ENCODE data around the gene ZMYND8.

The ZMYND8 gene

GRCh38 chr20:47222468-47223119, 133.9 kb downstream of the ZMYND8 start:
- Histone ChIP-seq H3K27me3 (ENCODE audit: low read depth, low read length) (no peaks in the 10 kb centered on the region), H3K36me3 (ENCODE audit: control insufficient read depth in 1 of 2, insufficient read depth in 2 of 2, low read length in 2 of 2) (peaks cover 32 to 75% of the 10 kb centered on the region in 2 donors)

DNA sequence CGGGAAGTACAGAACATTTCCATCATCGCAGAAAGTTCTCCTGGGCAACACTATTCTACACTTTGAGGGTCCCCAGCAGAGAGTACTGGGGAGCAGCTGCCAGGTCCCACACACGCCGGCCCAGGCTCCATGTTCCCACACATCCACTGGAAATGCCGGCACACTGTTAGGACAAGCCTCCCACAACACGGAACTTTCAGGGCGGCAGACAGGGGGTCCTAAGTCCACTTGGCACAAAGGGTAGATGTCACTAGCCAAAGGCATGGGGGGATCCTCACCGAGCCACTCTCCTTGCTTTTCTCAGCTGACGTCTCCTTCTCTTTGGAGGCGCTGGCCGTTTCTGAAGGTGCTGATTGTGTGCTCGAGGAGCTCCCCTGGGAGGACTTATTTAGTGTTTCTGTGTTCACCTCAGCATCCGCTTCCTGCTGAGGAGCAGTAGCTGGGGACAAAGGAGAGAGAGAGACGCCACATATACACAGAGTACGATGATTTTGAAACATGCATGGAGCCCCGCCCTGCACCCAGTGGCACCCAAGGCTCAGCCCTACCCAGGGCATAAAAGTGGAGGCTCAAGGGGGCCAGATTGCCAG, 135.4 kb downstream of the ZMYND8 start:
- H3K27ac ChIP-seq (ENCODE audit: low read length), result no peak overlapping the region
- peaks cover 31 to 67% of the 10 kb centered on the region in 2 donors for H3K36me3 ChIP-seq (ENCODE audit: control insufficient read depth in 1 of 2, insufficient read depth in 2 of 2, low read length in 2 of 2)

More at GRCh38 chr20:47222468-47223119, 133.9 kb downstream of the ZMYND8 start:
- H3K27ac ChIP-seq (ENCODE audit: low read length), result no peak overlapping the region
- no peaks in the 10 kb centered on the region for H3K4me1 ChIP-seq (ENCODE audit: control insufficient read depth in 1 of 2, insufficient read depth in 2 of 2, low read length in 2 of 2)
- no peaks in the 10 kb centered on the region for H3K9me3 ChIP-seq (ENCODE audit: control insufficient read depth in 1 of 2, low read length in 2 of 2)
- no peak overlapping the region for H3K4me3 ChIP-seq (ENCODE audit: low read depth in 1 of 2, low read length in 2 of 2)

GRCh38 chr20:47220161-47220582, 136.3 kb downstream of the ZMYND8 start:
- peaks cover 33 to 60% of the 10 kb centered on the region in 2 donors for H3K36me3 ChIP-seq (ENCODE audit: control insufficient read depth in 1 of 2, insufficient read depth in 2 of 2, low read length in 2 of 2)
- H3K9me3 ChIP-seq (ENCODE audit: control insufficient read depth in 1 of 2, low read length in 2 of 2), result no peaks in the 10 kb centered on the region
- no peaks in the 10 kb centered on the region for H3K27me3 ChIP-seq (ENCODE audit: low read depth, low read length)
- H3K27ac ChIP-seq (ENCODE audit: low read length), result no peak overlapping the region
- no peak overlapping the region for H3K4me3 ChIP-seq (ENCODE audit: low read depth in 1 of 2, low read length in 2 of 2)
- H3K4me1 ChIP-seq (ENCODE audit: control insufficient read depth in 1 of 2, insufficient read depth in 2 of 2, low read length in 2 of 2), result no peaks in the 10 kb centered on the region

More for the DNA sequence above, 135.4 kb downstream of the ZMYND8 start:
- Histone ChIP-seq H3K9me3 (ENCODE audit: control insufficient read depth in 1 of 2, low read length in 2 of 2) (no peaks in the 10 kb centered on the region), H3K4me3 (ENCODE audit: low read depth in 1 of 2, low read length in 2 of 2) (no peak overlapping the region), H3K27me3 (ENCODE audit: low read depth, low read length) (no peaks in the 10 kb centered on the region), H3K4me1 (ENCODE audit: control insufficient read depth in 1 of 2, insufficient read depth in 2 of 2, low read length in 2 of 2) (no peaks in the 10 kb centered on the region)

DNA sequence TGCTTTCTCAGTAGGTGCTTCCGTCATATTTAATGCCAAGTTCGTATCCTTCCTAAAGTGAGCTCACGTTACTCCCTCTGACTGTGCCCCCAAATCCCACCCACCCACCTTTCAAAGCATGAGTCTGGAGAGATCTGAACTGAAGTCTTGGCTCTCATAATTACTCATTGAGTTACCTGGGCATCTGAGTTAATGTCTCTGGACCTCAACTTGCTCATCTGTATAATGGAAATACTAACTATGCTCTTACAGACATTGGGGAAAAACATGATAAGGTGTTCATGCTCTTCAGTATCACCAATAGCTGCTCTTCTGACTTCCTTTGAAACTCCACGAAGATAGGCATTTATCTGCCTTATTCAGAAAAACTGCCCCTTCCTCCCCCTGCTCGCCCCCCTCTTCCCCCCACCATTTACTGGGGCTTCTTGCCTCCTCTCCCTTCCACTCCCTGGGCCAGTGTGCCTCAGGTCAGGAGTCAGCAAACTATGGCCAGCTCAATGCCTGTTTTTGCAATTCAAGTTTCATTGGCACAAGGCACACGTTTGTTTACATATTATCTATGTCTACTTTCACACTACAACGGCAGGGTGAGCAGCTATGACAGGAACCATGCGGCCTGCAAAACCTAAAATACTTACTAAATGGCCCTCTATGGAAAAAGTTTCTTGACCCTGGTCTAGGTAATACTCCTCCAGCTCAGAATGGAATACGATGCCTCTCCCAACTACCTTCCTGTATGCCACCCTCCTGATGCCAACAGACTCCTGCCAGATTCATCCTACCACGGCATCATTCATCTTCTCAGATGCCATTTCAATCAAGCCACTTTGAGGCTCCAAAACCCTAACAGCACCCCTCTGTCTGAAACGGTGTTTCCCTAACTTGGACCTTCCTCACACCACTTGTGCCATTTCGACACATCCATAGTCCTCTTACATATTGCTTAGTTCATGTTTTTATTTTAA, 138.7 kb downstream of the ZMYND8 start:
- Histone ChIP-seq H3K27me3 (ENCODE audit: low read depth, low read length) (no peaks in the 10 kb centered on the region), H3K36me3 (ENCODE audit: control insufficient read depth in 1 of 2, insufficient read depth in 2 of 2, low read length in 2 of 2) (peaks cover 33 to 58% of the 10 kb centered on the region in 2 donors), H3K27ac (ENCODE audit: low read length) (no peak overlapping the region), H3K9me3 (ENCODE audit: control insufficient read depth in 1 of 2, low read length in 2 of 2) (no peaks in the 10 kb centered on the region), H3K4me3 (ENCODE audit: low read depth in 1 of 2, low read length in 2 of 2) (no peak overlapping the region), H3K4me1 (ENCODE audit: control insufficient read depth in 1 of 2, insufficient read depth in 2 of 2, low read length in 2 of 2) (no peaks in the 10 kb centered on the region)

GRCh38 chr20:47216819-47217410, 139.6 kb downstream of the ZMYND8 start:
- Histone ChIP-seq H3K4me1 (ENCODE audit: control insufficient read depth in 1 of 2, insufficient read depth in 2 of 2, low read length in 2 of 2) (no peaks in the 10 kb centered on the region), H3K9me3 (ENCODE audit: control insufficient read depth in 1 of 2, low read length in 2 of 2) (no peaks in the 10 kb centered on the region), H3K4me3 (ENCODE audit: low read depth in 1 of 2, low read length in 2 of 2) (no peak overlapping the region), H3K27me3 (ENCODE audit: low read depth, low read length) (no peaks in the 10 kb centered on the region), H3K36me3 (ENCODE audit: control insufficient read depth in 1 of 2, insufficient read depth in 2 of 2, low read length in 2 of 2) (peaks cover 37 to 58% of the 10 kb centered on the region in 2 donors), H3K27ac (ENCODE audit: low read length) (no peak overlapping the region)

DNA sequence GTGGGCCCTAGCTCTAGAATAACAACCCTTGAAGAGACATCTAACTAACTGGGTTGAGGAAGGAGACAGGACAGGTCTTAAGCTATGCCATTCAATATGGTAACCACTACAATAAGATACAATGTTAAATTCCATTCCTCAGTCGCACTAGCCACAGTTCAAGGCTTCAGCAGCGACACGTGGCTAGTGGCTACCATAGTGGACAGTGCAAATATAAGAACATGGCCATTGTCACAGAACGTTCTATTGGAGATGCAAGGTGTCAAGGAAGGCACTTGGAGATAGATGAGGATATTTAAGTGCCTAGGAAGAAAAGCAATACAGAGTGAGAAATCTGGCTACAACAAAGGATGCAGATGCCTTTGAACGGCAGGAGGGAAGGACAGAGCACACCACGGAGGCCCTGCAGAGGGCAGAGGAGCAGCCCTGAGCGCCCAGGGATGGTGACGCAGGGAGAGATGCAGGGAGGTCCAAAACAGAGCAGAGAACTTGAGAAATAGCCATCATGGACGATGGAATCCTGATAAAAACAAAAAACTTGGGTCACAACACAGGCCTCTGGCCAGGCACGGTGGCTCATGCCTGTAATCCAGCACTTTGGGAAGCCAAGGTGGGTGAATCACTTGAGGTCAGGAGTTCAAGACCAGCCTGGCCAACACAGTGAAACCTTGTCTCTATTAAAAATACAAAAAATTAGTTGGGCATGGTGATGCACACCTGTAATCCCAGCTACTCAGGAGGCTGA, 140.7 kb downstream of the ZMYND8 start:
- Histone ChIP-seq H3K9me3 (ENCODE audit: control insufficient read depth in 1 of 2, low read length in 2 of 2) (no peaks in the 10 kb centered on the region), H3K4me1 (ENCODE audit: control insufficient read depth in 1 of 2, insufficient read depth in 2 of 2, low read length in 2 of 2) (no peaks in the 10 kb centered on the region), H3K27me3 (ENCODE audit: low read depth, low read length) (no peaks in the 10 kb centered on the region), H3K36me3 (ENCODE audit: control insufficient read depth in 1 of 2, insufficient read depth in 2 of 2, low read length in 2 of 2) (peaks cover 46 to 58% of the 10 kb centered on the region in 2 donors), H3K27ac (ENCODE audit: low read length) (no peak overlapping the region), H3K4me3 (ENCODE audit: low read depth in 1 of 2, low read length in 2 of 2) (no peak overlapping the region)

DNA sequence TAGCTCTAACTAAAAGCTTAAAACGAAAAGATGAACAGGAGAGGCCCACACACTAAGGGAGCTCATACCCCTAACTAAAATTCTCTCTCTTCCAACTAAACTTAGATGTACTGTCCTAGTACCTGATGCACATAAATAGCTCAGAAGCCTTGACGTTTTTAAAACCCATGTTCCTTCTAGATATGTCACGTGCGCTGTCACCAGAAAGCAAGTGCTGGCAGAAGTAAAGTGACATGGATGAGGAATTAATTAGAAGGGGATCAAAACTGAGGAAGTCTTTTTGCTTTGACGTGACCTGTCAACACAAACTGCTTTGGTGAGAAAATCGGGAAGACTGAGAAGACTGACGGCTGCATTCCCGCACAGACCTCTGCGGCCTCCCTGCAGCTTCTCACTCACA, 142.5 kb downstream of the ZMYND8 start:
- no peaks in the 10 kb centered on the region for H3K9me3 ChIP-seq (ENCODE audit: control insufficient read depth in 1 of 2, low read length in 2 of 2)
- H3K4me3 ChIP-seq (ENCODE audit: low read depth in 1 of 2, low read length in 2 of 2), result no peak overlapping the region
- no peaks in the 10 kb centered on the region for H3K27me3 ChIP-seq (ENCODE audit: low read depth, low read length)
- H3K36me3 ChIP-seq (ENCODE audit: control insufficient read depth in 1 of 2, insufficient read depth in 2 of 2, low read length in 2 of 2), result peaks cover 59% of the 10 kb centered on the region in 2 donors
- no peak overlapping the region for H3K27ac ChIP-seq (ENCODE audit: low read length)
- no peaks in the 10 kb centered on the region for H3K4me1 ChIP-seq (ENCODE audit: control insufficient read depth in 1 of 2, insufficient read depth in 2 of 2, low read length in 2 of 2)

- H3K9me3 ChIP-seq (ENCODE audit: control insufficient read depth in 1 of 2, low read length in 2 of 2), result no peaks in the 10 kb centered on the region
- peaks cover 51 to 61% of the 10 kb centered on the region in 2 donors for H3K36me3 ChIP-seq (ENCODE audit: control insufficient read depth in 1 of 2, insufficient read depth in 2 of 2, low read length in 2 of 2)
- no peaks in the 10 kb centered on the region for H3K4me1 ChIP-seq (ENCODE audit: control insufficient read depth in 1 of 2, insufficient read depth in 2 of 2, low read length in 2 of 2)
- H3K27me3 ChIP-seq (ENCODE audit: low read depth, low read length), result no peaks in the 10 kb centered on the region
- no peak overlapping the region for H3K4me3 ChIP-seq (ENCODE audit: low read depth in 1 of 2, low read length in 2 of 2)
- no peak overlapping the region for H3K27ac ChIP-seq (ENCODE audit: low read length)
Observed at GRCh38 chr20:47212606-47213207, 143.8 kb downstream of the ZMYND8 start.

DNA sequence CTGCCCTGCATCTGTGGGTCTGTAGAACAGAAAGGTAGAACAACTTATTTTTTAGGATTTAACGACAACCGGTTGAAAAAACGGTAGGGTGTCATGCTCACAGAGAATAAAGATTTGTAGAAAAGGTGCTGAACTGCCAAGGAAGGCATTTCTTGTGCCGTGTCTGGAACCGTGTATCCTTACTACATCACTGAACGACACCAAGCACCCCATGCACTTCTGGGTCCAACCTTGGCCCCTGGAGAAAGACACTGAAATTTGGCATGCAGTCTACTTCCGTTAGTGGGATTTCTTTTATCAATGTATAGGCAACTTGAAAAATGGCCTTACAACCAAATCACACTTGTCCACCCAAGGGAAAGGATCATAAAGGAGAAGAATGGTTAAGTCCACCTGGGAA, 145.5 kb downstream of the ZMYND8 start:
- Histone ChIP-seq H3K9me3 (ENCODE audit: control insufficient read depth in 1 of 2, low read length in 2 of 2) (no peaks in the 10 kb centered on the region), H3K4me3 (ENCODE audit: low read depth in 1 of 2, low read length in 2 of 2) (no peak overlapping the region), H3K4me1 (ENCODE audit: control insufficient read depth in 1 of 2, insufficient read depth in 2 of 2, low read length in 2 of 2) (no peaks in the 10 kb centered on the region), H3K36me3 (ENCODE audit: control insufficient read depth in 1 of 2, insufficient read depth in 2 of 2, low read length in 2 of 2) (peaks cover 47 to 55% of the 10 kb centered on the region in 2 donors), H3K27me3 (ENCODE audit: low read depth, low read length) (no peaks in the 10 kb centered on the region), H3K27ac (ENCODE audit: low read length) (no peak overlapping the region)

DNA sequence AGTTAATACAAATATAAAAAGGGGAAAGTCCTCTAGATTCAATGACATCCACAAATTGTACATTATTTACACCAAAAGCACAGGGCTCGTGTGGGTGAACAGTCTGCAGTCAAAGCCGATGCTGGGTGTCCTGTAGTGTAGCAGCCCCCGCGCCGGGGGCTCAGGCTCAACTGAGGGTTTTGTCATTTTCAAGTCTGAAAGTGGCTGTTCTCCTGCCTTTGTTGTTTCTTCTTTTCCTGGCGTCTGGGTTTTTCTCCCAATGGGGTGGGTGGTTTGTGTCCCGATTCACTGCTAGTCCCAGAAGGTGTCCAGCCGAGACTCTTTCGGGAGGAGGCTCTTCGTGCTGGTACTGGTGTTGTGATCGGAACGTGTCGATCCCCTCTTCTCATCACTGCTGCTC, 146.0 kb downstream of the ZMYND8 start:
- Histone ChIP-seq H3K27ac (ENCODE audit: low read length) (no peak overlapping the region), H3K4me1 (ENCODE audit: control insufficient read depth in 1 of 2, insufficient read depth in 2 of 2, low read length in 2 of 2) (no peaks in the 10 kb centered on the region), H3K4me3 (ENCODE audit: low read depth in 1 of 2, low read length in 2 of 2) (no peak overlapping the region), H3K27me3 (ENCODE audit: low read depth, low read length) (no peaks in the 10 kb centered on the region), H3K9me3 (ENCODE audit: control insufficient read depth in 1 of 2, low read length in 2 of 2) (no peaks in the 10 kb centered on the region), H3K36me3 (ENCODE audit: control insufficient read depth in 1 of 2, insufficient read depth in 2 of 2, low read length in 2 of 2) (peaks cover 42 to 55% of the 10 kb centered on the region in 2 donors)

All from muscle layer of duodenum (tissue), 2 donors.